ENCODE data around the gene ROR1.

Gene ROR1

GRCh38 chr1:64197076-64197475, 423.3 kb downstream of the ROR1 start:
- TF ChIP-seq CTCF (IDR thresholded peaks at IDR 0.05; ENCODE audit: borderline replicate concordance, extremely low read depth, low read length, poor library complexity, severe bottlenecking) (no peak), EZH2 (IDR thresholded peaks at IDR 0.05; ENCODE audit: borderline replicate concordance, low read depth, low read length, severe bottlenecking) (no peak)
- no peaks in the 10 kb centered on the region for H4K20me1 ChIP-seq (ENCODE audit: insufficient read depth, low read length)

DNA sequence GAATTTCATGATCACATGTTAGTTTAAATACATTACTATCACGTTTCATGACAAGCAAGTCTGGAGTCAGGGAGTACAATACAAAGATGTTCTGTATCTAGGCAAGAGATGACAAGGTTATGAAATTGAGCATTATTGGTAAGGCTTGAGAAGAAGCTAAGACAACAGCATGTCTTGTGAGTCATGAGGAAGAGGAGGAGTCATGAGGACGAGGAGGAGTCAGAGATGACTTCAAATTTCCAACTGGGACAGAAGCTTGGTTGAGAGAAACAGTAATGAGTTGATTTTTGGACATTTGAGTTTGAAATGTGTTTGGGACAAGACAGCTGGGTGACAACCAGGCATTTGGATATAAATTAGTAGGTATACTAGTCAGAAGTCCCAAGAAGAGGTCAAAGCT, 425.3 kb downstream of the ROR1 start:
- DNase-seq (no peak), ATAC-seq (ENCODE audit: insufficient read depth, low read depth) (no peak)
- no peak overlapping the region for H3K4me3 ChIP-seq (ENCODE audit: low read depth in 1 of 2, low read length in 2 of 2)
- no peak overlapping the region for H3K27ac ChIP-seq (ENCODE audit: low read length)
- TF ChIP-seq EZH2 (IDR thresholded peaks at IDR 0.05; ENCODE audit: borderline replicate concordance, low read depth, low read length, severe bottlenecking) (no peak), CTCF (IDR thresholded peaks at IDR 0.05; ENCODE audit: borderline replicate concordance, extremely low read depth, low read length, poor library complexity, severe bottlenecking) (no peak)
- no peaks in the 10 kb centered on the region for H3K79me2 ChIP-seq (ENCODE audit: insufficient read depth, low read length)
- H3K4me1 ChIP-seq (ENCODE audit: insufficient read depth, low read length) = no peaks in the 10 kb centered on the region
- no peaks in the 10 kb centered on the region for H4K20me1 ChIP-seq (ENCODE audit: insufficient read depth, low read length)
- no peak overlapping the region for H3K9ac ChIP-seq (ENCODE audit: low read depth, low read length)
- no peaks in the 10 kb centered on the region for H3K9me3 ChIP-seq (ENCODE audit: insufficient read depth, low read length, severe bottlenecking)
- H3K36me3 ChIP-seq (ENCODE audit: insufficient read depth, low read length) = no peaks in the 10 kb centered on the region
- H3K4me2 ChIP-seq (ENCODE audit: insufficient read depth, low read length) = no peak overlapping the region
- H3K27me3 ChIP-seq (ENCODE audit: insufficient read depth, low read length, poor library complexity) = no peaks in the 10 kb centered on the region
- H2AFZ ChIP-seq (ENCODE audit: low read depth, low read length) = no peak overlapping the region

More at GRCh38 chr1:64197076-64197475, 423.3 kb downstream of the ROR1 start:
- peaks cover 4% of the 10 kb centered on the region for H3K9me3 ChIP-seq (ENCODE audit: insufficient read depth, low read length, severe bottlenecking)
- H3K79me2 ChIP-seq (ENCODE audit: insufficient read depth, low read length) = no peaks in the 10 kb centered on the region
- H3K9ac ChIP-seq (ENCODE audit: low read depth, low read length) = no peak overlapping the region
- no peak for DNase-seq
- no peak overlapping the region for H3K4me2 ChIP-seq (ENCODE audit: insufficient read depth, low read length)
- ATAC-seq (ENCODE audit: insufficient read depth, low read depth) = no peak
- H2AFZ ChIP-seq (ENCODE audit: low read depth, low read length) = no peak overlapping the region
- no peak overlapping the region for H3K4me3 ChIP-seq (ENCODE audit: low read depth in 1 of 2, low read length in 2 of 2)
- H3K27ac ChIP-seq (ENCODE audit: low read length) = no peak overlapping the region
- H3K27me3 ChIP-seq (ENCODE audit: insufficient read depth, low read length, poor library complexity) = no peaks in the 10 kb centered on the region
- H3K36me3 ChIP-seq (ENCODE audit: insufficient read depth, low read length) = no peaks in the 10 kb centered on the region
- H3K4me1 ChIP-seq (ENCODE audit: insufficient read depth, low read length) = no peaks in the 10 kb centered on the region

DNA sequence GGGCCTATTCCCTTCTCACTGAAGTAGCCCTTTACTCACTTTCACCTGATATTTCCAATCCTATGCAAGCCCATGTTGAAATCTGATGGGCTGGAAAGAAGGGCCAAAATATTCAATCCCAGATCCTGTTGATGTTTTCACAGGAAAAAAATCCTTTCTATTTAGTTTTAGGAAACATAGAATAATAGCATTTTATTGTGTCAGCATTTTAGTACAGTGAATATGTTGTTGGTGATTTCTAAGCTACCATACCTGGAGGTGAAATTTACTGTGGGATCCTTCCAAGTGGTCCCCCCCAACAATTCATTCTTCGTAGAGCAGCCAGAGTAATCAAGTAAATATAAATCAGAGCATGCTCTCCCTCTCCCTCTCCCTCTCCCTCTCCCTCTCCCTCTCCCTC, 426.2 kb downstream of the ROR1 start:
- no peak for ATAC-seq (ENCODE audit: insufficient read depth, low read depth)
- Histone ChIP-seq H3K4me3 (ENCODE audit: low read depth in 1 of 2, low read length in 2 of 2) (no peak overlapping the region), H2AFZ (ENCODE audit: low read depth, low read length) (no peak overlapping the region), H3K27ac (ENCODE audit: low read length) (no peak overlapping the region), H3K27me3 (ENCODE audit: insufficient read depth, low read length, poor library complexity) (no peaks in the 10 kb centered on the region), H3K4me2 (ENCODE audit: insufficient read depth, low read length) (no peak overlapping the region), H3K79me2 (ENCODE audit: insufficient read depth, low read length) (no peaks in the 10 kb centered on the region), H4K20me1 (ENCODE audit: insufficient read depth, low read length) (no peaks in the 10 kb centered on the region), H3K9me3 (ENCODE audit: insufficient read depth, low read length, severe bottlenecking) (no peaks in the 10 kb centered on the region), H3K9ac (ENCODE audit: low read depth, low read length) (no peak overlapping the region), H3K4me1 (ENCODE audit: insufficient read depth, low read length) (no peaks in the 10 kb centered on the region), H3K36me3 (ENCODE audit: insufficient read depth, low read length) (no peaks in the 10 kb centered on the region)
- DNase-seq = no peak
- no peak for TF ChIP-seq EZH2 (IDR thresholded peaks at IDR 0.05; ENCODE audit: borderline replicate concordance, low read depth, low read length, severe bottlenecking)
- TF ChIP-seq CTCF (IDR thresholded peaks at IDR 0.05; ENCODE audit: borderline replicate concordance, extremely low read depth, low read length, poor library complexity, severe bottlenecking) = no peak

DNA sequence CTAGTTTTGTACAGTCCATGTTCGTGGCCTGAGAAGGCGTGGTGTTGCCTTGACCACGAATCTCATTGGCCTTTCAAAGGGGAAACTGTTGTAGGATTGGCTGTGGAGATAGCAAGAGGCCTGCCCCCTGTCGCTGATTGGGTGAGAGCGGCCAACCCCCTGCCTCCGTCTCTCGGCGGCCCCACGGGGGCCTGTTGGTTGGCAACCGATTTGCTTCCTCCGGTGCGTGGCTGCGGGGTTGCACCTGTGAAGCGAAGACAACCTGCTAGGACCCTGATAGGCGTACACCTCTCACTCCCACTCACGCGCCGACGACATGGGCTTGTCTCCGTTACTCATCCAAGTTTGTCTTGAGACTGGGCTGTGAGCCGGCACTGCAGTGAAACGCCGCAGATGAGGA, 429.6 kb downstream of the ROR1 start, which contains the start of gene UBE2U:
UBE2U (plus strand) TSS at position 204 of the 400 bp plus-strand sequence. CDS start 428 bp downstream, outside the sequence.
- ATAC-seq (ENCODE audit: insufficient read depth, low read depth) (no peak), DNase-seq (no peak)
- Histone ChIP-seq H4K20me1 (ENCODE audit: insufficient read depth, low read length) (no peaks in the 10 kb centered on the region), H2AFZ (ENCODE audit: low read depth, low read length) (no peak within 1 kb of the TSS), H3K4me2 (ENCODE audit: insufficient read depth, low read length) (no peak within 1 kb of the TSS), H3K9me3 (ENCODE audit: insufficient read depth, low read length, severe bottlenecking) (no peaks in the 10 kb centered on the region), H3K79me2 (ENCODE audit: insufficient read depth, low read length) (no peaks in the 10 kb centered on the region), H3K4me1 (ENCODE audit: insufficient read depth, low read length) (no peaks in the 10 kb centered on the region), H3K27me3 (ENCODE audit: insufficient read depth, low read length, poor library complexity) (no peaks in the 10 kb centered on the region), H3K36me3 (ENCODE audit: insufficient read depth, low read length) (no peaks in the 10 kb centered on the region), H3K4me3 (ENCODE audit: low read depth in 1 of 2, low read length in 2 of 2) (no peak within 1 kb of the TSS), H3K27ac (ENCODE audit: low read length) (no peak within 1 kb of the TSS), H3K9ac (ENCODE audit: low read depth, low read length) (no peak within 1 kb of the TSS)
- TF ChIP-seq CTCF (IDR thresholded peaks at IDR 0.05; ENCODE audit: borderline replicate concordance, extremely low read depth, low read length, poor library complexity, severe bottlenecking) (no peak), EZH2 (IDR thresholded peaks at IDR 0.05; ENCODE audit: borderline replicate concordance, low read depth, low read length, severe bottlenecking) (no peak)
